ENCODE results near the gene SATB1. TPM values are rescaled to one million over a fixed set of nuclear protein-coding genes. Genes with fewer than 3 reads are reported as not detected.

Gene SATB1
- polyA plus RNA-seq, 4 donors: 8.1 to 30.6 (median 10.1) TPM

GRCh38 chr3:18417904-18418572 lies 7.1 kb downstream of the SATB1 start:
- Histone ChIP-seq H3K36me3 (ENCODE audit: control insufficient read depth in 3 of 3, insufficient read depth in 2 of 3, low read depth in 1 of 3, low read length in 3 of 3) (peaks cover 3 to 9% (median 5%) of the 10 kb centered on the region in 3 donors), H3K27me3 (ENCODE audit: control insufficient read depth in 3 of 3, insufficient read depth in 3 of 3, low read length in 3 of 3) (no peaks in the 10 kb centered on the region), H3K4me3 (ENCODE audit: low read depth in 1 of 3, low read length in 3 of 3) (no peak overlapping the region), H3K4me1 (ENCODE audit: control insufficient read depth in 3 of 3, insufficient read depth in 2 of 3, low read depth in 1 of 3, low read length in 2 of 3) (peaks cover 2 to 6% (median 3%) of the 10 kb centered on the region in 3 donors), H3K27ac (ENCODE audit: low read depth in 1 of 3, low read length in 2 of 3) (no peak overlapping the region), H3K9me3 (ENCODE audit: control insufficient read depth in 2 of 2, insufficient read depth in 1 of 2, low read depth in 1 of 2, low read length in 1 of 2) (no peaks in the 10 kb centered on the region)
- no peak for DNase-seq
- no peak for FAIRE-seq
- WGBS, 3 donors: 87 to 96% (median 93%) methylated on average over 10 of the region's 10 CpGs

DNA sequence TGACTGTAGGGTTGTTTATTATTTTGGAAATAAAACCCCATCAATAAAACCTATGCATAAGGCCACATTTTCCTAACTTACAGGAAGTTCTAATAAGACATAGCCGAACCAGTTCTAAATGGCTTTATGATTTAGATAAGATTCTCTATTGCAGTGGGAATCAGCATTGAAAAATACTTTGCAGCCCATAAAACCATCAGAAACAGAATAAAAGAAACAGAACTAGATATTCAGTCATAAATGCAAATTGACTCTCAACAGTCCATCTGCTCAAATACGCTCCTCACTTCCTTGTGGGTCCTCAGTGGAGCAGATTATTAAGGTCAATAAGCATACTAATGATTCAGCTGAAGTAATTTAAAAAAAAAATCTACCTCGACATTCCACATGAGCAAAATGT lies 8.8 kb downstream of the SATB1 start:
- no peak overlapping the region for H3K27ac ChIP-seq (ENCODE audit: low read depth in 1 of 3, low read length in 2 of 3)
- peaks cover 0 to 6% (median 2%) of the 10 kb centered on the region in 3 donors for H3K4me1 ChIP-seq (ENCODE audit: control insufficient read depth in 3 of 3, insufficient read depth in 2 of 3, low read depth in 1 of 3, low read length in 2 of 3)
- peaks cover 3 to 9% (median 5%) of the 10 kb centered on the region in 3 donors for H3K36me3 ChIP-seq (ENCODE audit: control insufficient read depth in 3 of 3, insufficient read depth in 2 of 3, low read depth in 1 of 3, low read length in 3 of 3)
- H3K4me3 ChIP-seq (ENCODE audit: low read depth in 1 of 3, low read length in 3 of 3): no peak overlapping the region
- no peaks in the 10 kb centered on the region for H3K9me3 ChIP-seq (ENCODE audit: control insufficient read depth in 2 of 2, insufficient read depth in 1 of 2, low read depth in 1 of 2, low read length in 1 of 2)
- WGBS, 3 donors: 15 to 58% (median 31%) methylated on average over 3 of the region's 3 CpGs
- no peak for DNase-seq
- no peaks in the 10 kb centered on the region for H3K27me3 ChIP-seq (ENCODE audit: control insufficient read depth in 3 of 3, insufficient read depth in 3 of 3, low read length in 3 of 3)
- no peak for FAIRE-seq

DNA sequence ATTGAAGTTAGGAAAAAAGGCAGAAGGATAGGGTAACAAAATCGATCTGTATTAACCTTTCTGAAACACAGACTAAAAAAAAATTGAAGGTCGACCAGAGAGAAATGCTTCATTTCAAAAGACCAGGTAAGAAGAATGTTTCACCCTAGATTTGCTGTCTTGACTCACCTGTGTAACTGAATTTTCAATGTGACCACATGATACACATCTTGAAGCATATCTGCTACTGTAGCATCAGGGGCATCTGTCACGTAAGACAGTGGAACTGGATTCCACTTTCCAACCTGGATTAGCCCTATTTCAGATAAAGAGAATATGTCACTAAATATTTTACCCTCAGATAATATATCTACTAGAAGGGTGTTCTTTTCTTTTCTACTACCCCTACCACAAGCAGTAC lies 9.3 kb downstream of the SATB1 start:
- Histone ChIP-seq H3K4me3 (ENCODE audit: low read depth in 1 of 3, low read length in 3 of 3) (no peak overlapping the region), H3K27ac (ENCODE audit: low read depth in 1 of 3, low read length in 2 of 3) (no peak overlapping the region), H3K4me1 (ENCODE audit: control insufficient read depth in 3 of 3, insufficient read depth in 2 of 3, low read depth in 1 of 3, low read length in 2 of 3) (peaks cover 0 to 6% (median 2%) of the 10 kb centered on the region in 3 donors), H3K27me3 (ENCODE audit: control insufficient read depth in 3 of 3, insufficient read depth in 3 of 3, low read length in 3 of 3) (no peaks in the 10 kb centered on the region), H3K9me3 (ENCODE audit: control insufficient read depth in 2 of 2, insufficient read depth in 1 of 2, low read depth in 1 of 2, low read length in 1 of 2) (no peaks in the 10 kb centered on the region), H3K36me3 (ENCODE audit: control insufficient read depth in 3 of 3, insufficient read depth in 2 of 3, low read depth in 1 of 3, low read length in 3 of 3) (peaks cover 5 to 9% (median 6%) of the 10 kb centered on the region in 3 donors)
- DNase-seq: no peak
- no peak for FAIRE-seq
- 82 to 89% (median 87%) methylated on average over 3 of the region's 3 CpGs for WGBS, 3 donors

DNA sequence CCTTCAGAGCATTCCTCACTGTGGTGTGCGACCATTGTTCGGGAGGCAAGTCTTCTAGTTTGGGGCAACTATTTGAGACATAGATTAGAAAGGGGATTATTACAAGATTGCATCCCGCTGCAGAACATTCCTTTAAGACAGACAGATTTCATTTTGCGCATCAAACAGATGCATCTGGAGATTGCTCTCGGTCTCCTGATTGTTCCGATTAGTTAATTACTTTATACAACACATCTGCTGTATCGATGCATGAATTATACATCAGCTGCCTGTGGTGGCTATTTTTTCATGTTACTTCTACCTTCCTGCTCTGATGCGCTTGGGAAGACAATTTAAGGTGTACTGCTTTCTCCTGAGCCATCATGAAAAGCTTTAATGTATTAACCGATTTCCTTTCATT lies 10.0 kb downstream of the SATB1 start:
- Histone ChIP-seq H3K27me3 (ENCODE audit: control insufficient read depth in 3 of 3, insufficient read depth in 3 of 3, low read length in 3 of 3) (no peaks in the 10 kb centered on the region), H3K9me3 (ENCODE audit: control insufficient read depth in 2 of 2, insufficient read depth in 1 of 2, low read depth in 1 of 2, low read length in 1 of 2) (no peaks in the 10 kb centered on the region), H3K36me3 (ENCODE audit: control insufficient read depth in 3 of 3, insufficient read depth in 2 of 3, low read depth in 1 of 3, low read length in 3 of 3) (peaks cover 0 to 6% (median 2%) of the 10 kb centered on the region in 3 donors), H3K4me1 (ENCODE audit: control insufficient read depth in 3 of 3, insufficient read depth in 2 of 3, low read depth in 1 of 3, low read length in 2 of 3) (peaks cover 0 to 6% (median 2%) of the 10 kb centered on the region in 3 donors), H3K27ac (ENCODE audit: low read depth in 1 of 3, low read length in 2 of 3) (no peak overlapping the region), H3K4me3 (ENCODE audit: low read depth in 1 of 3, low read length in 3 of 3) (no peak overlapping the region)
- FAIRE-seq (no peak), DNase-seq (no peak)
- 93 to 96% (median 94%) methylated on average over 9 of the region's 9 CpGs for WGBS, 3 donors

- H3K9me3 ChIP-seq (ENCODE audit: control insufficient read depth in 2 of 2, insufficient read depth in 1 of 2, low read depth in 1 of 2, low read length in 1 of 2): no peaks in the 10 kb centered on the region
- no peak overlapping the region for H3K27ac ChIP-seq (ENCODE audit: low read depth in 1 of 3, low read length in 2 of 3)
- H3K27me3 ChIP-seq (ENCODE audit: control insufficient read depth in 3 of 3, insufficient read depth in 3 of 3, low read length in 3 of 3): no peaks in the 10 kb centered on the region
- H3K4me1 ChIP-seq (ENCODE audit: control insufficient read depth in 3 of 3, insufficient read depth in 2 of 3, low read depth in 1 of 3, low read length in 2 of 3): peaks cover 0 to 6% (median 2%) of the 10 kb centered on the region in 3 donors
- H3K4me3 ChIP-seq (ENCODE audit: low read depth in 1 of 3, low read length in 3 of 3): no peak overlapping the region
- no peak for FAIRE-seq
- no peak for DNase-seq
- H3K36me3 ChIP-seq (ENCODE audit: control insufficient read depth in 3 of 3, insufficient read depth in 2 of 3, low read depth in 1 of 3, low read length in 3 of 3): peaks cover 0 to 6% (median 2%) of the 10 kb centered on the region in 3 donors
Measured at GRCh38 chr3:18412684-18413083, 12.5 kb downstream of the SATB1 start.

DNA sequence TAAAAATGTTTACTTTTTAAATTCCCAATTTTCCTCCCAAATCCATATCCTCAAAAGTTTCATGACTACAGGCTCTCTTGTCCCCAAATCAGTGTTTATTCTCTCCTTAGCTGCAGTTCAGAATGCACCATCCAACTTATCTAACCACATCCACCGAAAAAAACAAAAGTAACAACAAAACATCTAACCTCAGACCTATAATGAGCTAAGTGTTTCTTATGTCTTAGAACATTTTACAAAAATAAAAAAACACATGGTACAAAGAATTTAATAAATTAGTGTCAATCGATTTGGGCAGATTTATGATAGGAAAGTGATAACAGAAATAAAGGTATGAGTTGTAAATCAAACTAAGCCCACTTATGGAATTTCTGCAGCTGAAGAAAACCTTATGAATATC lies 13.6 kb downstream of the SATB1 start:
- DNase-seq: no peak
- Histone ChIP-seq H3K4me1 (ENCODE audit: control insufficient read depth in 3 of 3, insufficient read depth in 2 of 3, low read depth in 1 of 3, low read length in 2 of 3) (peaks cover 0 to 1% (median 0%) of the 10 kb centered on the region in 3 donors), H3K9me3 (ENCODE audit: control insufficient read depth in 2 of 2, insufficient read depth in 1 of 2, low read depth in 1 of 2, low read length in 1 of 2) (no peaks in the 10 kb centered on the region), H3K27ac (ENCODE audit: low read depth in 1 of 3, low read length in 2 of 3) (no peak overlapping the region), H3K4me3 (ENCODE audit: low read depth in 1 of 3, low read length in 3 of 3) (no peak overlapping the region), H3K27me3 (ENCODE audit: control insufficient read depth in 3 of 3, insufficient read depth in 3 of 3, low read length in 3 of 3) (no peaks in the 10 kb centered on the region), H3K36me3 (ENCODE audit: control insufficient read depth in 3 of 3, insufficient read depth in 2 of 3, low read depth in 1 of 3, low read length in 3 of 3) (peaks cover 0 to 3% (median 2%) of the 10 kb centered on the region in 3 donors)
- 42 to 65% (median 43%) methylated on average over 2 of the region's 2 CpGs for WGBS, 3 donors
- no peak for FAIRE-seq

GRCh38 chr3:18410205-18410604 lies 14.9 kb downstream of the SATB1 start:
- Histone ChIP-seq H3K4me1 (ENCODE audit: control insufficient read depth in 3 of 3, insufficient read depth in 2 of 3, low read depth in 1 of 3, low read length in 2 of 3) (no peaks in the 10 kb centered on the region), H3K27me3 (ENCODE audit: control insufficient read depth in 3 of 3, insufficient read depth in 3 of 3, low read length in 3 of 3) (no peaks in the 10 kb centered on the region), H3K9me3 (ENCODE audit: control insufficient read depth in 2 of 2, insufficient read depth in 1 of 2, low read depth in 1 of 2, low read length in 1 of 2) (no peaks in the 10 kb centered on the region), H3K4me3 (ENCODE audit: low read depth in 1 of 3, low read length in 3 of 3) (no peak overlapping the region), H3K36me3 (ENCODE audit: control insufficient read depth in 3 of 3, insufficient read depth in 2 of 3, low read depth in 1 of 3, low read length in 3 of 3) (peaks cover 0 to 2% (median 2%) of the 10 kb centered on the region in 3 donors), H3K27ac (ENCODE audit: low read depth in 1 of 3, low read length in 2 of 3) (no peak overlapping the region)
- 82 to 97% (median 92%) methylated on average over 6 of the region's 6 CpGs for WGBS, 3 donors
- DNase-seq: no peak
- no peak for FAIRE-seq

DNA sequence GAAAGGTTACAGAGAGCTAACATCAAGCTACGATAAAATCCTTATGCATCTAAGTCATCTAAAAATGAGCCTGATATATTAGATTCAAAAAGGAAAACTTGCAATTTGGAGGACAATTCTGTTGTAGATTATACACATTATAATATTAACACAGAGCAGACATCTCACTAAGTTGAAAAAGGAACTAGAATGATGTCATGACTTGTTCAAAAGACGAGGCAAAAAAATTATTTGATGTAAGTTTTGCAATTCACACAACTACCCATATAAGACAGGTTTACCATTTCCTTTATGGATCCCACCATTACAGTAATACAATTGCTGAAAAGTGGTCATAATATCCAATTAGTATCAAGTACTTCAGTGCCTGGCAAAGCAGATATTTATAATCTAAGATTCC lies 15.9 kb downstream of the SATB1 start:
- FAIRE-seq (no peak), DNase-seq (no peak)
- 83 to 89% (median 88%) methylated on average over 2 of the region's 2 CpGs for WGBS, 3 donors
- H3K27me3 ChIP-seq (ENCODE audit: control insufficient read depth in 3 of 3, insufficient read depth in 3 of 3, low read length in 3 of 3): no peaks in the 10 kb centered on the region
- H3K4me3 ChIP-seq (ENCODE audit: low read depth in 1 of 3, low read length in 3 of 3): no peak overlapping the region
- no peaks in the 10 kb centered on the region for H3K9me3 ChIP-seq (ENCODE audit: control insufficient read depth in 2 of 2, insufficient read depth in 1 of 2, low read depth in 1 of 2, low read length in 1 of 2)
- peaks cover 0 to under 1% (median 0%) of the 10 kb centered on the region in 3 donors for H3K4me1 ChIP-seq (ENCODE audit: control insufficient read depth in 3 of 3, insufficient read depth in 2 of 3, low read depth in 1 of 3, low read length in 2 of 3)
- peaks cover 0 to 2% (median 2%) of the 10 kb centered on the region in 3 donors for H3K36me3 ChIP-seq (ENCODE audit: control insufficient read depth in 3 of 3, insufficient read depth in 2 of 3, low read depth in 1 of 3, low read length in 3 of 3)
- no peak overlapping the region for H3K27ac ChIP-seq (ENCODE audit: low read depth in 1 of 3, low read length in 2 of 3)

DNA sequence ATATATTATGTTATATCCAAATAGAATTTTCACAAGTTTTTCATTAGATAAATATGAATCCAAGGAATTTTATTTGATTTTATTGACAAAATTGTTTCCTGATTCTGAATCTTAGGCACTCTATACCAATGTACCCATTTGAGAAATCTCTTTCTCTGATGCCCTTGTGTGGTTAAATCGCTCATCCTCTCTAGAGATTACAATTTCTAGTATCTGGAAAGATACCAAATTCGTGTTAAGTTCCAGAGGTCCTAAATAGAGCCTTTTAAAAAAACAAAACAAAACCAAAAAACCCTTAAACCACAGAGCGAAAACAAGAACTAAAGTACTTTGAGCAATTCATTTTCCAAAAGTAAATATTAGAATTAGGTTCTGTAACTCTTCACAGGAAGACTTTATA lies 20.0 kb downstream of the SATB1 start:
- H3K4me1 ChIP-seq (ENCODE audit: control insufficient read depth in 3 of 3, insufficient read depth in 2 of 3, low read depth in 1 of 3, low read length in 2 of 3): peaks cover 0 to 3% (median 0%) of the 10 kb centered on the region in 3 donors
- H3K9me3 ChIP-seq (ENCODE audit: control insufficient read depth in 2 of 2, insufficient read depth in 1 of 2, low read depth in 1 of 2, low read length in 1 of 2): no peaks in the 10 kb centered on the region
- peak; percentile 5 for FAIRE-seq
- 71 to 84% (median 76%) methylated on average over 3 of the region's 3 CpGs for WGBS, 3 donors
- no peak overlapping the region for H3K4me3 ChIP-seq (ENCODE audit: low read depth in 1 of 3, low read length in 3 of 3)
- peaks cover 0 to 3% (median 2%) of the 10 kb centered on the region in 3 donors for H3K36me3 ChIP-seq (ENCODE audit: control insufficient read depth in 3 of 3, insufficient read depth in 2 of 3, low read depth in 1 of 3, low read length in 3 of 3)
- H3K27ac ChIP-seq (ENCODE audit: low read depth in 1 of 3, low read length in 2 of 3): no peak overlapping the region
- no peaks in the 10 kb centered on the region for H3K27me3 ChIP-seq (ENCODE audit: control insufficient read depth in 3 of 3, insufficient read depth in 3 of 3, low read length in 3 of 3)
- DNase-seq: no peak

Measured in small intestine (tissue), 7 donors.